Measurements from ENCODE around the gene NOVA1.

The NOVA1 gene

DNA sequence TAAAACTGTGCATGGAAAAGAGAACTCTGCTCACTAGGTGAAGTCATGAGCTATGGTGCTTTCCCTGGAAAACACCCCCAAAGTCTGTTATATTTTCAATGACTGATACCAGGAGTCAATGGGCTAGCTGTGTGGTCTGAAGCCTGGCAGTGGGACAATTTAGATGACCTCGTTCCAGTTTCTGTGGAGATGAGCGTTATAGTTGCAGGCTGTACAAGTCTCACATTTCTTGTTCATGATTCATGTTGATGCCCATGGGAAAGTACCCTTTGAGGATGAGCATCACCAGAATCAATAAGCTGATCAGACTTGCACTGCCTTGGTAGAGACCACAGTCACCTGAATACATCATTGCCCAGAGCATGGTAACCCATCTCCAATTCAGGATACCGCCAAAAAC lies 70.7 kb downstream of the NOVA1 start:
- H3K9me3 ChIP-seq (ENCODE audit: control insufficient read depth, low read length), result no peaks in the 10 kb centered on the region
- H3K27me3 ChIP-seq (replicated peaks; ENCODE audit: control insufficient read depth, insufficient read depth, low read length, poor library complexity, severe bottlenecking), result no peaks in the 10 kb centered on the region
- H3K27ac ChIP-seq (ENCODE audit: insufficient read depth, low read length, poor library complexity, severe bottlenecking), result no peak overlapping the region
- H3K4me3 ChIP-seq (ENCODE audit: insufficient read depth, low read depth, low read length, poor library complexity, severe bottlenecking), result no peak overlapping the region
- no peaks in the 10 kb centered on the region for H3K4me1 ChIP-seq (ENCODE audit: control insufficient read depth, insufficient read depth, low read length, poor library complexity, severe bottlenecking)
- DNase-seq, result no peak
- no peaks in the 10 kb centered on the region for H3K36me3 ChIP-seq (ENCODE audit: control insufficient read depth, insufficient read depth, low read length)

DNA sequence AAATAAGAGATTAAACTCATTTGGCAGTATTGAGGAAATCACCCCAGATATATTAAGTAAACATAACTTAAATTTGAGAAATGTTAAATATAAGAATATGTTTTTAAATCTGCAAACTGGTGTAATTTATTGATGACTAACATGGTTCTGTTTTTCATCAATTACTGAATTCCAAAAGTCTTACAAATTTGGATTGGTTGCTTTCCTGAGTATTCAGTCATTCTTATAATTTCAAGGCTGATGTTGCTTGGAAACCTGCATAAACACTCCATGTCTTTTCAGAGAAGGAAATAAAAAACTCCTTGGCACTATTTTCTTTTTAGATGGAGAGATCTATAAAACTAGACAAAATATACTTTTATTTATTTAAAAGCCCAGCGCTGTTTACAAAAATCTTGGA lies 71.7 kb downstream of the NOVA1 start:
- Histone ChIP-seq H3K9me3 (ENCODE audit: control insufficient read depth, low read length) (no peaks in the 10 kb centered on the region), H3K4me1 (ENCODE audit: control insufficient read depth, insufficient read depth, low read length, poor library complexity, severe bottlenecking) (no peaks in the 10 kb centered on the region), H3K4me3 (ENCODE audit: insufficient read depth, low read depth, low read length, poor library complexity, severe bottlenecking) (no peak overlapping the region), H3K36me3 (ENCODE audit: control insufficient read depth, insufficient read depth, low read length) (no peaks in the 10 kb centered on the region), H3K27me3 (replicated peaks; ENCODE audit: control insufficient read depth, insufficient read depth, low read length, poor library complexity, severe bottlenecking) (no peaks in the 10 kb centered on the region), H3K27ac (ENCODE audit: insufficient read depth, low read length, poor library complexity, severe bottlenecking) (no peak overlapping the region)
- no peak for DNase-seq

DNA sequence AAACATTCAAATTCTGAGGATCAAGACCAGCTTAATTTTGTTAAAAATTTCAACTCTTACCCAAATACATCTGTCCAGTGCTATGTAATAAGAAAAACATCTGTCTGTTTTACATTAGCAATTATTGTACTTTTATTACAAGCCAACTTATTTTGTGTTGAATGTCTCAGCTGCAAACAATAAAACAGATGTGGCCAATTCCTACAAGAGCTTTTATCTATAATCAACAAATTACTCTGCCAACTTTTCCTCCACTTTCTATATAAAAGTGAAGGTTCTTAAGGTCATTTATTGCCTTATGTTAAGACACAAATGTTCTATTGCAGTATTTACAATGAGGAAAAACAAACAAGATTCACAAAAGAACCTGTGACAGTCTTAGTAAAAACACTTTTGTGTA lies 72.7 kb downstream of the NOVA1 start:
- no peaks in the 10 kb centered on the region for H3K36me3 ChIP-seq (ENCODE audit: control insufficient read depth, insufficient read depth, low read length)
- H3K4me1 ChIP-seq (ENCODE audit: control insufficient read depth, insufficient read depth, low read length, poor library complexity, severe bottlenecking), result no peaks in the 10 kb centered on the region
- H3K9me3 ChIP-seq (ENCODE audit: control insufficient read depth, low read length), result no peaks in the 10 kb centered on the region
- no peak for DNase-seq
- H3K4me3 ChIP-seq (ENCODE audit: insufficient read depth, low read depth, low read length, poor library complexity, severe bottlenecking), result no peak overlapping the region
- H3K27ac ChIP-seq (ENCODE audit: insufficient read depth, low read length, poor library complexity, severe bottlenecking), result no peak overlapping the region
- no peaks in the 10 kb centered on the region for H3K27me3 ChIP-seq (replicated peaks; ENCODE audit: control insufficient read depth, insufficient read depth, low read length, poor library complexity, severe bottlenecking)

GRCh38 chr14:26522967-26523366 lies 74.9 kb downstream of the NOVA1 start:
- Histone ChIP-seq H3K9me3 (ENCODE audit: control insufficient read depth, low read length) (no peaks in the 10 kb centered on the region), H3K4me3 (ENCODE audit: insufficient read depth, low read depth, low read length, poor library complexity, severe bottlenecking) (no peak overlapping the region), H3K27me3 (replicated peaks; ENCODE audit: control insufficient read depth, insufficient read depth, low read length, poor library complexity, severe bottlenecking) (no peaks in the 10 kb centered on the region), H3K27ac (ENCODE audit: insufficient read depth, low read length, poor library complexity, severe bottlenecking) (no peak overlapping the region), H3K4me1 (ENCODE audit: control insufficient read depth, insufficient read depth, low read length, poor library complexity, severe bottlenecking) (no peaks in the 10 kb centered on the region), H3K36me3 (ENCODE audit: control insufficient read depth, insufficient read depth, low read length) (no peaks in the 10 kb centered on the region)
- no peak for DNase-seq

GRCh38 chr14:26517771-26518170 lies 80.1 kb downstream of the NOVA1 start:
- Histone ChIP-seq H3K9me3 (ENCODE audit: control insufficient read depth, low read length) (no peaks in the 10 kb centered on the region), H3K27ac (ENCODE audit: insufficient read depth, low read length, poor library complexity, severe bottlenecking) (no peak overlapping the region), H3K4me1 (ENCODE audit: control insufficient read depth, insufficient read depth, low read length, poor library complexity, severe bottlenecking) (no peaks in the 10 kb centered on the region), H3K36me3 (ENCODE audit: control insufficient read depth, insufficient read depth, low read length) (no peaks in the 10 kb centered on the region), H3K27me3 (replicated peaks; ENCODE audit: control insufficient read depth, insufficient read depth, low read length, poor library complexity, severe bottlenecking) (no peaks in the 10 kb centered on the region), H3K4me3 (ENCODE audit: insufficient read depth, low read depth, low read length, poor library complexity, severe bottlenecking) (no peak overlapping the region)
- no peak for DNase-seq

DNA sequence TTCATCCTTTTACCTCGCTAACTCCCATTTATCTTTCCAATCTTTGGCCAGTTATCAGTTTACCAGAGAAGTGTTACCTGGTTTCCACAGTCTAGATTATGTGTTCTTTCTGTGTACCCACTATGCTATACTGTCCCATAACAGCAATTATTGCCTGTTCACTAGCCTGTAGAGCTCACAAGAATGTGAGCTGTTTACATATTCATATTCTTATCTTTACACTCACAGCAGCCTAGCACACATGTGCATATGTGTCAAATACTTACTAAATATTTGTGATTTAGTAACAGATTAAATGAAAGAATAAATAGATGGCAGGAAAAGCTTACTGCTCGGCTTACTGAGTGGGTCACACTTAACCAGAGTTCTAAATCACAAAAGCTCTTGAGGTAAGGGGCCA lies 97.8 kb downstream of the NOVA1 start:
- H3K4me3 ChIP-seq (ENCODE audit: insufficient read depth, low read depth, low read length, poor library complexity, severe bottlenecking), result no peak overlapping the region
- no peaks in the 10 kb centered on the region for H3K27me3 ChIP-seq (replicated peaks; ENCODE audit: control insufficient read depth, insufficient read depth, low read length, poor library complexity, severe bottlenecking)
- H3K27ac ChIP-seq (ENCODE audit: insufficient read depth, low read length, poor library complexity, severe bottlenecking), result no peak overlapping the region
- H3K4me1 ChIP-seq (ENCODE audit: control insufficient read depth, insufficient read depth, low read length, poor library complexity, severe bottlenecking), result no peaks in the 10 kb centered on the region
- H3K36me3 ChIP-seq (ENCODE audit: control insufficient read depth, insufficient read depth, low read length), result no peaks in the 10 kb centered on the region
- no peak for DNase-seq
- no peaks in the 10 kb centered on the region for H3K9me3 ChIP-seq (ENCODE audit: control insufficient read depth, low read length)

GRCh38 chr14:26499546-26499945 lies 98.3 kb downstream of the NOVA1 start:
- H3K36me3 ChIP-seq (ENCODE audit: control insufficient read depth, insufficient read depth, low read length), result no peaks in the 10 kb centered on the region
- no peak overlapping the region for H3K4me3 ChIP-seq (ENCODE audit: insufficient read depth, low read depth, low read length, poor library complexity, severe bottlenecking)
- H3K27ac ChIP-seq (ENCODE audit: insufficient read depth, low read length, poor library complexity, severe bottlenecking), result no peak overlapping the region
- no peaks in the 10 kb centered on the region for H3K4me1 ChIP-seq (ENCODE audit: control insufficient read depth, insufficient read depth, low read length, poor library complexity, severe bottlenecking)
- DNase-seq, result no peak
- H3K27me3 ChIP-seq (replicated peaks; ENCODE audit: control insufficient read depth, insufficient read depth, low read length, poor library complexity, severe bottlenecking), result no peaks in the 10 kb centered on the region
- H3K9me3 ChIP-seq (ENCODE audit: control insufficient read depth, low read length), result no peaks in the 10 kb centered on the region

GRCh38 chr14:26486922-26487321 lies 110.9 kb downstream of the NOVA1 start:
- H3K27ac ChIP-seq (ENCODE audit: insufficient read depth, low read length, poor library complexity, severe bottlenecking), result no peak overlapping the region
- no peaks in the 10 kb centered on the region for H3K9me3 ChIP-seq (ENCODE audit: control insufficient read depth, low read length)
- no peaks in the 10 kb centered on the region for H3K4me1 ChIP-seq (ENCODE audit: control insufficient read depth, insufficient read depth, low read length, poor library complexity, severe bottlenecking)
- no peak overlapping the region for H3K4me3 ChIP-seq (ENCODE audit: insufficient read depth, low read depth, low read length, poor library complexity, severe bottlenecking)
- H3K36me3 ChIP-seq (ENCODE audit: control insufficient read depth, insufficient read depth, low read length), result no peaks in the 10 kb centered on the region
- no peak for DNase-seq
- H3K27me3 ChIP-seq (replicated peaks; ENCODE audit: control insufficient read depth, insufficient read depth, low read length, poor library complexity, severe bottlenecking), result no peaks in the 10 kb centered on the region

DNA sequence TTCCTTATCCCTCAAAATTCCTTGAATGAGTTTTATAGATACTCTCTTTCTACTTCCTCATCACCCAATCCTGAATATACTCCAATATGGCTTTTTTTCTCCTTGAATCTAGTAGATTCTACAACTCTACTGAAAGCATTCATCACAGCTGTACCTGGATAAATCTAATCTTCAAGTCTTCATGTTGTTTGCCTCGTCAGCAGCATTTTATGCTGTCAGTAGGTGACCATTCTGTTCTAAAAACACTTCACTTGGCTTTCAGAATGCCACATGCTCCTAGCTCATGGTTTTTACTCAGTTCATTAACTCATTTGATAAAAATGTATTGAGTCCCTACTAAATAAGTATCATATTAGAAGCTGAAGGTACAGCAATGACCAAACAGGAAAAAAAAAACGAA lies 113.3 kb downstream of the NOVA1 start:
- no peaks in the 10 kb centered on the region for H3K36me3 ChIP-seq (ENCODE audit: control insufficient read depth, insufficient read depth, low read length)
- no peaks in the 10 kb centered on the region for H3K9me3 ChIP-seq (ENCODE audit: control insufficient read depth, low read length)
- DNase-seq, result no peak
- H3K27ac ChIP-seq (ENCODE audit: insufficient read depth, low read length, poor library complexity, severe bottlenecking), result no peak overlapping the region
- no peak overlapping the region for H3K4me3 ChIP-seq (ENCODE audit: insufficient read depth, low read depth, low read length, poor library complexity, severe bottlenecking)
- H3K4me1 ChIP-seq (ENCODE audit: control insufficient read depth, insufficient read depth, low read length, poor library complexity, severe bottlenecking), result no peaks in the 10 kb centered on the region
- H3K27me3 ChIP-seq (replicated peaks; ENCODE audit: control insufficient read depth, insufficient read depth, low read length, poor library complexity, severe bottlenecking), result no peaks in the 10 kb centered on the region

- Histone ChIP-seq H3K36me3 (ENCODE audit: control insufficient read depth, insufficient read depth, low read length) (no peaks in the 10 kb centered on the region), H3K27me3 (replicated peaks; ENCODE audit: control insufficient read depth, insufficient read depth, low read length, poor library complexity, severe bottlenecking) (no peaks in the 10 kb centered on the region), H3K4me3 (ENCODE audit: insufficient read depth, low read depth, low read length, poor library complexity, severe bottlenecking) (no peak overlapping the region), H3K9me3 (ENCODE audit: control insufficient read depth, low read length) (no peaks in the 10 kb centered on the region), H3K27ac (ENCODE audit: insufficient read depth, low read length, poor library complexity, severe bottlenecking) (no peak overlapping the region), H3K4me1 (ENCODE audit: control insufficient read depth, insufficient read depth, low read length, poor library complexity, severe bottlenecking) (no peaks in the 10 kb centered on the region)
- DNase-seq, result no peak
Observed at GRCh38 chr14:26478967-26479366, 118.9 kb downstream of the NOVA1 start.

DNA sequence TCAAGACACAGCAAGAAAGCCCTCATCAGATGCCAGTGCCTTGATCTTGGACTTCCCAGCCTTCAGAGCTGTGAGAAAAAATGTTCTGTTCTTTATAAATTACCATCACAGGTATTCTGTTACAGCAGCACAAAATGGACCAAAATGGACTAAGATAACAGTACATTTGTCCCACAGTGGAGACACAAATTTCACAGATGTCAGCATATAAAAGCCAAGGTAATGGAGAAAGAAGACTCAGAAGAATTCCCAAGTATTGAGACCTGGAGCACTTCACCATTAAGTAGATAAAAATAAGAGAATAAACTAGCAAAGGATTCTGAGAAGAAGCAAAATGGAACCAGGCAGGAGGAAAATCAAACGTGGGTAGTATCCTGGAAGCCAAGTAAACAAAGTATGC lies 131.0 kb downstream of the NOVA1 start:
- no peaks in the 10 kb centered on the region for H3K27me3 ChIP-seq (replicated peaks; ENCODE audit: control insufficient read depth, insufficient read depth, low read length, poor library complexity, severe bottlenecking)
- H3K4me3 ChIP-seq (ENCODE audit: insufficient read depth, low read depth, low read length, poor library complexity, severe bottlenecking), result no peak overlapping the region
- no peaks in the 10 kb centered on the region for H3K36me3 ChIP-seq (ENCODE audit: control insufficient read depth, insufficient read depth, low read length)
- H3K9me3 ChIP-seq (ENCODE audit: control insufficient read depth, low read length), result no peaks in the 10 kb centered on the region
- no peaks in the 10 kb centered on the region for H3K4me1 ChIP-seq (ENCODE audit: control insufficient read depth, insufficient read depth, low read length, poor library complexity, severe bottlenecking)
- no peak for DNase-seq
- no peak overlapping the region for H3K27ac ChIP-seq (ENCODE audit: insufficient read depth, low read length, poor library complexity, severe bottlenecking)
